Central memory CD8-positive, alpha-beta T cell (primary cell): Measurements from ENCODE around the gene TMEM191C.
"Not testable (repeated sequence)": the region's sequence is repeated elsewhere in the genome, so short reads cannot be mapped to it uniquely, and the experiment has no call there.

Experiments used
- ATAC-seq: fragments of 150-1000 bp; cut with Tn5 transposase; replicated peaks from 2 replicates; pipeline ENCODE4 v1.10.0; 2022; ENCODE audit warnings: mild to moderate bottlenecking, moderate FRiP score, moderate number of reproducible peaks; ENCODE audit not compliant: poor library complexity, severe bottlenecking; ENCODE audit errors: extremely low read depth
- DNase-seq, 2 donors: peaks; one replicate each; pipeline ENCODE4 v3.0.0; 2021; ENCODE audit warnings: low spot score in 2 of 2
- H3K27ac Mint-ChIP-seq: one replicate; pipeline ENCODE4 v1.8.0; 2022; ENCODE audit warnings: low read depth, mild to moderate bottlenecking, moderate library complexity, mixed read lengths
- H3K27me3 Mint-ChIP-seq: one replicate; pipeline ENCODE4 v1.8.0; 2022; ENCODE audit warnings: mixed read lengths
- H3K36me3 Mint-ChIP-seq: one replicate; pipeline ENCODE4 v1.8.0; 2022; ENCODE audit warnings: mild to moderate bottlenecking, moderate library complexity, mixed read lengths; ENCODE audit not compliant: insufficient read depth
- H3K4me1 Mint-ChIP-seq: one replicate; pipeline ENCODE4 v1.8.0; 2022; ENCODE audit warnings: mixed read lengths
- H3K4me3 Mint-ChIP-seq: one replicate; pipeline ENCODE4 v1.8.0; 2022; ENCODE audit warnings: mild to moderate bottlenecking, moderate library complexity, mixed read lengths
- H3K9me3 Mint-ChIP-seq: one replicate; pipeline ENCODE4 v1.8.0; 2022; ENCODE audit warnings: mixed read lengths

TMEM191C gene

GRCh38 chr22:21469097-21469994, 2.2 kb downstream of the TMEM191C start:
- not testable (repeated sequence) for H3K4me1 Mint-ChIP-seq, H3K36me3 Mint-ChIP-seq, H3K27me3 Mint-ChIP-seq, ATAC-seq, H3K9me3 Mint-ChIP-seq, DNase-seq, H3K4me3 Mint-ChIP-seq, H3K27ac Mint-ChIP-seq

- not testable (repeated sequence) for H3K4me3 Mint-ChIP-seq, H3K4me1 Mint-ChIP-seq, H3K27me3 Mint-ChIP-seq, H3K27ac Mint-ChIP-seq, H3K9me3 Mint-ChIP-seq, ATAC-seq, H3K36me3 Mint-ChIP-seq, DNase-seq
Measured at GRCh38 chr22:21472984-21473383, 5.8 kb downstream of the TMEM191C start.

- ATAC-seq, DNase-seq, H3K36me3 Mint-ChIP-seq, H3K27ac Mint-ChIP-seq, H3K9me3 Mint-ChIP-seq, H3K4me1 Mint-ChIP-seq, H3K27me3 Mint-ChIP-seq, H3K4me3 Mint-ChIP-seq: not testable (repeated sequence)
Measured at GRCh38 chr22:21473664-21474063, 6.5 kb downstream of the TMEM191C start.

- not testable (repeated sequence) for H3K27me3 Mint-ChIP-seq, DNase-seq, H3K4me3 Mint-ChIP-seq, H3K4me1 Mint-ChIP-seq, H3K36me3 Mint-ChIP-seq, H3K9me3 Mint-ChIP-seq, ATAC-seq, H3K27ac Mint-ChIP-seq
Measured at GRCh38 chr22:21484039-21484438, 16.9 kb downstream of the TMEM191C start.

GRCh38 chr22:21487723-21488122, 20.5 kb downstream of the TMEM191C start:
- H3K4me3 Mint-ChIP-seq, H3K36me3 Mint-ChIP-seq, DNase-seq, H3K4me1 Mint-ChIP-seq, H3K27ac Mint-ChIP-seq, H3K27me3 Mint-ChIP-seq, H3K9me3 Mint-ChIP-seq: not testable (repeated sequence)
- peak; percentile 40 for ATAC-seq

GRCh38 chr22:21489149-21489680, 22.0 kb downstream of the TMEM191C start:
- H3K4me1 Mint-ChIP-seq, H3K36me3 Mint-ChIP-seq, ATAC-seq, H3K4me3 Mint-ChIP-seq, H3K27me3 Mint-ChIP-seq, H3K9me3 Mint-ChIP-seq, DNase-seq, H3K27ac Mint-ChIP-seq: not testable (repeated sequence)

- not testable (repeated sequence) for H3K4me1 Mint-ChIP-seq, H3K4me3 Mint-ChIP-seq
Measured at GRCh38 chr22:21490556-21490955, 23.4 kb downstream of the TMEM191C start.

GRCh38 chr22:21492271-21492670, 25.1 kb downstream of the TMEM191C start:
- H3K36me3 Mint-ChIP-seq, H3K27me3 Mint-ChIP-seq, H3K9me3 Mint-ChIP-seq, H3K4me3 Mint-ChIP-seq, DNase-seq, H3K4me1 Mint-ChIP-seq, H3K27ac Mint-ChIP-seq, ATAC-seq: not testable (repeated sequence)

More at GRCh38 chr22:21490556-21490955, 23.4 kb downstream of the TMEM191C start:
- not testable (repeated sequence) for H3K9me3 Mint-ChIP-seq, H3K27me3 Mint-ChIP-seq, H3K27ac Mint-ChIP-seq, H3K36me3 Mint-ChIP-seq, DNase-seq, ATAC-seq

- not testable (repeated sequence) for H3K9me3 Mint-ChIP-seq, DNase-seq, H3K4me3 Mint-ChIP-seq, H3K4me1 Mint-ChIP-seq, H3K27me3 Mint-ChIP-seq, H3K27ac Mint-ChIP-seq, H3K36me3 Mint-ChIP-seq, ATAC-seq
Measured at GRCh38 chr22:21493789-21494782, 26.9 kb downstream of the TMEM191C start.

- ATAC-seq, H3K27ac Mint-ChIP-seq, H3K36me3 Mint-ChIP-seq, H3K9me3 Mint-ChIP-seq, H3K4me3 Mint-ChIP-seq, H3K27me3 Mint-ChIP-seq, H3K4me1 Mint-ChIP-seq, DNase-seq: not testable (repeated sequence)
Measured at GRCh38 chr22:21497984-21498383, 30.8 kb downstream of the TMEM191C start.

GRCh38 chr22:21498489-21498888, 31.3 kb downstream of the TMEM191C start:
- not testable (repeated sequence) for ATAC-seq, H3K27ac Mint-ChIP-seq, DNase-seq, H3K27me3 Mint-ChIP-seq, H3K4me1 Mint-ChIP-seq, H3K36me3 Mint-ChIP-seq, H3K4me3 Mint-ChIP-seq, H3K9me3 Mint-ChIP-seq

GRCh38 chr22:21499623-21500506, 32.7 kb downstream of the TMEM191C start:
- DNase-seq, H3K9me3 Mint-ChIP-seq, H3K36me3 Mint-ChIP-seq, H3K27ac Mint-ChIP-seq, H3K27me3 Mint-ChIP-seq, H3K4me3 Mint-ChIP-seq, H3K4me1 Mint-ChIP-seq: not testable (repeated sequence)
- peak; percentile 70 for ATAC-seq
